ENCODE data around the gene MAPK8.

GRCh38 chr10:48332871-48333216 lies 26.4 kb downstream of the MAPK8 start:
- TF ChIP-seq ZNF274 (IDR thresholded peaks at IDR 0.05; ENCODE audit: low read depth, low read length): no peak
- TF ChIP-seq SUZ12 (IDR thresholded peaks at IDR 0.05; ENCODE audit: extremely low read depth, insufficient read depth, insufficient read length): no peak
- no peak for TF ChIP-seq YY1 (IDR thresholded peaks at IDR 0.05; ENCODE audit: insufficient read depth, insufficient read length)
